ENCODE measurements around the gene RNF166.

Gene RNF166

GRCh38 chr16:88694221-88695087 is 11.8 kb downstream of the RNF166 start:
- H3K9me3 ChIP-seq: no peaks in the 10 kb centered on the region
- no peak for DNase-seq
- H3K4me3 ChIP-seq (ENCODE audit: low read depth, low read length): no peak overlapping the region
- no peaks in the 10 kb centered on the region for H3K27me3 ChIP-seq
- H3K36me3 ChIP-seq: peaks cover 8% of the 10 kb centered on the region
- no peaks in the 10 kb centered on the region for H3K4me1 ChIP-seq
- no peak for TF ChIP-seq CTCF (IDR thresholded peaks at IDR 0.05; ENCODE audit: low read depth, low read length)

DNA sequence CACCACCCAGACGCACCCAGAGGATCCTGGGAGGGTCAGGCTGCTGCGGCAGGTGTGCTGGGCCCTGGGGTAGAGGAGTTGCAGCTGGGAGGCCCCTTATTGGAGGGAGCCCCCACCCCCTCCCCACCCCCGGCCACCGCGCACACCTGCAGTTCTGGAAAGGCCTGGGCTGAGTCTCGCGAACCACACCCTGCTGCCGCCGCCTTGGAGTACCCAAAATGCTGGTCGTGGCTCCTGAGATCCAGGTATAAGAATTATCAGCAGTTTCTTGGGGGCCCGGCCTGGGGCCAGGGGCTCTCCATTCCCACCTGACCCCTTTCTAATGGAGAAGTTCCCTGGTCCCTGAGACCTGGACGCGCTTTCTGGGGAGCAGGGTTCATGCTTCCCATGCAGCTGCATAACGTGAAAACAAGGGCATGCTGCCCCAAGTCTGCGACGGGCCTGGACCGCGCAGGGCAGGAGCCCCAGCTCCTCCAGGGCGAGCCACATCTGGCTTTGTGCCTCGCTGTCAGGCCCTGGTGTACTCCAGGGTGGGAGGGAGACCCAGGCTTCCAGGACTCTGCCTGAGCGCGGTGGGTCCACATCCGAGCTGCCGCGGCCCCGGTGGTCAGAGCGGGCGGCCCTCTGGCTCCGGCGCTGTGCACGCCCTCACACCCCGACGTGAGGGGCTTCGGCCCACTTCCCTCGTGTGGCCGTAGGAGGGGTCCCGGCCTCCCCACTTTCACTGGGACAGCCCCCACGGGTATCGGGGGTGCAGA is 12.6 kb downstream of the RNF166 start:
- DNase-seq: no peak
- no peak overlapping the region for H3K4me3 ChIP-seq (ENCODE audit: low read depth, low read length)
- H3K9me3 ChIP-seq: no peaks in the 10 kb centered on the region
- no peaks in the 10 kb centered on the region for H3K4me1 ChIP-seq
- peaks cover 7% of the 10 kb centered on the region for H3K36me3 ChIP-seq
- H3K27me3 ChIP-seq: no peaks in the 10 kb centered on the region
- no peak for TF ChIP-seq CTCF (IDR thresholded peaks at IDR 0.05; ENCODE audit: low read depth, low read length)

DNA sequence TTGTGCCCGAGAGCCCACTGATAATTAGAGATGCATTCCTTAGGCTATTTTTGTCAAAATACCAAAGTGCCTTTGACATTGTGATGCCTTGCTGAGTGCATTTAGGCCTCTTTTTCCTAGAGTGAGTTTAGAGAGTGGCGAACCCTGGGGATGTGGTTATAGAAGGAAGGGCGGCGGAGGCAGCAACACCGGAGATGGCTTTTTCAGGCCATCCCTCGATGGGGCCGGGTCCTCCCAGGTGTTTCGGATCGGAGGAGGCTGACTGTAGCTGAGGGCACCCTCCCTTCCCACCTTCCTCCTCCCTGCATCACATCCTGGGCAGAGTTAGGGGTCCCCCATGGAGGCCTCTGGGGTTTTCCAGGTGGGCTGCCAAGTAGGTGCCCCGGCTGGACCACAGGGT is 13.3 kb downstream of the RNF166 start:
- peaks cover 4% of the 10 kb centered on the region; the same call in 1 of the 2 replicates for H3K36me3 ChIP-seq
- no peaks in the 10 kb centered on the region for H3K4me1 ChIP-seq
- H3K27me3 ChIP-seq: no peaks in the 10 kb centered on the region
- H3K4me3 ChIP-seq (ENCODE audit: low read depth, low read length): no peak overlapping the region
- no peaks in the 10 kb centered on the region for H3K9me3 ChIP-seq
- DNase-seq: no peak
- no peak for TF ChIP-seq CTCF (IDR thresholded peaks at IDR 0.05; ENCODE audit: low read depth, low read length)

DNA sequence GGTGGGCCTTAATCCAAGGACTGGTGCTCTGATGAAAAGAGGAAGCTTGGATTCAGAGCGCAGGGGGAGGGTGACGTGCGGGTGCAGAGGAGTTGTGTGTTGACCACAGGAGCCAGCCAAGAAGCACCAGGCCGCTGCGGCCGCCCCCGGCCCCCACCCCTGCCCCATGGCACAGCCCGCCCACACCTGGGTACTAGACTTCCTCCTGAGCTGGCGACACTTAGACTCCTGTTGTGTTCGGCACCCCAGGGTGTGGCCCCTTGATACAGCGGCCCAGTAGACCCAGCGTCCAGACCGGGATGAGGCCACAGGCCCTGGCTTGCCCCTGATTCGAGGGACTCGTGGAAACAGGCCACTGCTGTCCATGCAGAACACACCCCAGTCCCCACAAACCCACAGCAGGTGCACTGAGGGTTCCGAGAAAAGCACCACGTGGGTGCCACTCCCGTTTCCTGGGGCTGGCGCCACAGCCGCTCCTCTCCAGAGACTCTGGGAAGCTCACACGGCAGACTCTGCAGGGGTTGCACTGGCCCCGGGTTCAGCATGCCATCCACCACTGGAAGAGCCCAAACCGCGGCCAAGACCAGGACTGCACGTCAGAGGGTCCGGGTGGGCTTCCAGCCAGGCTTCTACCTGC is 14.2 kb downstream of the RNF166 start:
- no peak for TF ChIP-seq CTCF (IDR thresholded peaks at IDR 0.05; ENCODE audit: low read depth, low read length)
- Histone ChIP-seq H3K9me3 (no peaks in the 10 kb centered on the region), H3K27me3 (peaks cover 4% of the 10 kb centered on the region), H3K4me1 (no peaks in the 10 kb centered on the region), H3K36me3 (peaks cover 4% of the 10 kb centered on the region; the same call in 1 of the 2 replicates), H3K4me3 (ENCODE audit: low read depth, low read length) (no peak overlapping the region)
- DNase-seq: no peak

DNA sequence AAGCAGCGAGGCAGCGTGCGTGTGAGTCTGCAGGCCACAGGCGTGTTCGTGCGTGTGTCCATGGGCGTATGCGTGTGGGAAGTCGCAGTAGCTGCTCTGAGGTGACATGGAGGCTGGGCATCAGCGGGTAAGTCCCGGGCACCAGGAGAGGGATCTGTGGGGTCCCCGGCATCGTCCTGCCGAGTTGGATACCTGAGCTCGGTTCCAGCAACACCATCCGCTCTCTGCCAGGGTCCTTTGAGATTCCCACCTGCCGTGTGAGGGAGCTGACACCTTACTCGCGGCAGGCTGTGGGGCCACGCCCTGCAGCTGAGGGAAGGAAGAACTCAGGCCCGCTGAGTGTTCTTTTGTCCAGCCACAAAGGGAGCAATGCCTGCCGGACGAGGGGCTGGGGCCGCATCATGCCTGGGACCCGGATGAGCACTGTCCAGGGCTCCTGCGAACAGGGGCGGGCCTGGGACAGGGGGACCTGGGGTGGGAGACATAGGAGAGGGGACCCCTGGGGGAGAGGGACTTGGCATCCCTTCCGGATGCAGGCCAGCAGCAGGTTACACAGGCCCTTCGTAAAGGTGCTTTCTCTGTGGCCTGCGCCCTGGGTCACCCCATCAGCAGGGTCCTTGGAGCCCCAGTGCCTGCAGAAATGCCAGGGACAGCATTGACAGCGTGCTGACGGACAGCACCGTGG is 14.9 kb downstream of the RNF166 start:
- no peak overlapping the region for H3K4me3 ChIP-seq (ENCODE audit: low read depth, low read length)
- H3K9me3 ChIP-seq: no peaks in the 10 kb centered on the region
- peaks cover 9% of the 10 kb centered on the region for H3K27me3 ChIP-seq
- no peak for DNase-seq
- peaks cover 4% of the 10 kb centered on the region; the same call in 1 of the 2 replicates for H3K36me3 ChIP-seq
- no peak for TF ChIP-seq CTCF (IDR thresholded peaks at IDR 0.05; ENCODE audit: low read depth, low read length)
- no peaks in the 10 kb centered on the region for H3K4me1 ChIP-seq
